Smooth muscle cell (in vitro differentiated cells): ENCODE results near the gene LYPD6B. TPM values are rescaled to one million over a fixed set of nuclear protein-coding genes. Genes with fewer than 3 reads are reported as not detected.

ENCODE experiments used
- DNase-seq: peaks from one replicate; lab custom pipeline; 2025; ENCODE audit not compliant: unreplicated experiment; lab: John Stamatoyannopoulos, UW
- H2AFZ ChIP-seq: fragments of 200-600 bp; sonication (generic); 2 replicates; pipeline ENCODE4 v1.6.0; 2016; ENCODE audit warnings: antibody characterized with exemption, low read depth, mild to moderate bottlenecking
- H3F3A ChIP-seq: fragments of 200-600 bp; sonication (generic); 2 replicates; pipeline ENCODE4 v1.6.0; 2017; ENCODE audit warnings: antibody characterized with exemption, low read depth
- H3K27ac ChIP-seq: fragments of 200-600 bp; sonication (generic); 2 replicates; pipeline ENCODE4 v1.5.1; 2016; ENCODE audit warnings: low read depth, mild to moderate bottlenecking
- H3K27me3 ChIP-seq: fragments of 200-600 bp; sonication (generic); 2 replicates; pipeline ENCODE4 v1.6.1; 2016; ENCODE audit warnings: low read depth, mild to moderate bottlenecking
- H3K36me3 ChIP-seq: fragments of 200-600 bp; sonication (generic); 2 replicates; pipeline ENCODE4 v1.5.1; 2016; ENCODE audit warnings: low read depth
- H3K4me1 ChIP-seq: fragments of 200-600 bp; sonication (generic); 2 replicates; pipeline ENCODE4 v1.5.1; 2016; ENCODE audit warnings: low read depth
- H3K4me2 ChIP-seq: fragments of 200-600 bp; sonication (generic); 2 replicates; pipeline ENCODE4 v1.6.0; 2016; ENCODE audit warnings: mild to moderate bottlenecking
- H3K4me3 ChIP-seq: fragments of 200-600 bp; sonication (generic); 2 replicates; pipeline ENCODE4 v1.5.1; 2016; ENCODE audit warnings: mild to moderate bottlenecking
- H3K79me2 ChIP-seq: fragments of 200-600 bp; sonication (generic); 2 replicates; pipeline ENCODE4 v1.6.0; 2016; ENCODE audit warnings: low read depth, mild to moderate bottlenecking
- H3K9ac ChIP-seq: fragments of 200-600 bp; sonication (generic); 2 replicates; pipeline ENCODE4 v1.6.0; 2016; ENCODE audit warnings: low read depth
- H3K9me3 ChIP-seq: fragments of 200-600 bp; sonication (generic); replicated peaks from 2 replicates; pipeline ENCODE4 v1.5.1; 2016; ENCODE audit warnings: low read depth
- H4K20me1 ChIP-seq: fragments of 200-600 bp; sonication (generic); 2 replicates; pipeline ENCODE4 v1.6.0; 2016; ENCODE audit warnings: low read depth
- CTCF ChIP-seq: fragments of 200-600 bp; sonication (generic); IDR thresholded peaks from 2 replicates; pipeline ENCODE4 v1.5.1; 2017; ENCODE audit warnings: borderline replicate concordance, mild to moderate bottlenecking, antibody characterized with exemption; ENCODE audit not compliant: insufficient read depth, poor library complexity, severe bottlenecking
- WGBS: methylation state at CpG from one replicate; pipeline ENCODE4 v1.1.7; 2016; ENCODE audit warnings: low lambda C conversion rate; 5-methylcytosine and 5-hydroxymethylcytosine counted together
- polyA plus RNA-seq: library from polyadenylated mRNA; unstranded; fragments of >200 nt; fragmentation: Nextera tagmentation; extraction: Ambion mirVana; gene quantifications from 2 replicates; pipeline ENCODE4 v1.2.1, GENCODE V29; 2016
- total RNA-seq: library from RNA; depleted of rRNA; stranded (reverse); fragments of >200 nt; gene quantifications from 2 replicates; pipeline ENCODE4 v1.2.3, GENCODE V29; 2014

Gene LYPD6B
- total and polyA plus RNA-seq, 2 experiments from 2014 or later = 4.9 to 10.6 TPM

GRCh38 chr2:149029307-149029965 is 9.1 kb upstream of the LYPD6B start:
- no peak for DNase-seq
- WGBS = 77% methylated on average over 11 of the region's 11 CpGs

GRCh38 chr2:149031396-149031795 is 7.1 kb upstream of the LYPD6B start:
- no peak for TF ChIP-seq CTCF
- Histone ChIP-seq H3K4me2 (no peak overlapping the region), H3K79me2 (no peaks in the 10 kb centered on the region), H4K20me1 (no peaks in the 10 kb centered on the region), H3K36me3 (no peaks in the 10 kb centered on the region), H2AFZ (no peak overlapping the region), H3K4me3 (no peak overlapping the region), H3F3A (no peaks in the 10 kb centered on the region), H3K27me3 (peaks cover 25% of the 10 kb centered on the region), H3K9me3 (no peaks in the 10 kb centered on the region), H3K4me1 (no peaks in the 10 kb centered on the region), H3K27ac (no peak overlapping the region), H3K9ac (no peak overlapping the region)
- no peak for DNase-seq
- 98% methylated on average over 4 of the region's 4 CpGs for WGBS

More at GRCh38 chr2:149029307-149029965, 9.1 kb upstream of the LYPD6B start:
- Histone ChIP-seq H3K27me3 (peaks cover 11% of the 10 kb centered on the region), H3K9me3 (no peaks in the 10 kb centered on the region), H3K4me2 (no peak overlapping the region), H3K4me3 (no peak overlapping the region), H3K27ac (no peak overlapping the region), H3K4me1 (no peaks in the 10 kb centered on the region), H3K36me3 (no peaks in the 10 kb centered on the region), H4K20me1 (no peaks in the 10 kb centered on the region), H3K9ac (no peak overlapping the region), H2AFZ (no peak overlapping the region), H3F3A (no peaks in the 10 kb centered on the region), H3K79me2 (no peaks in the 10 kb centered on the region)
- TF ChIP-seq CTCF = no peak

- Histone ChIP-seq H3K9me3 (no peaks in the 10 kb centered on the region), H3K9ac (no peak overlapping the region), H3K36me3 (no peaks in the 10 kb centered on the region), H3K4me1 (no peaks in the 10 kb centered on the region), H3F3A (no peaks in the 10 kb centered on the region), H3K4me3 (no peak overlapping the region), H3K27ac (no peak overlapping the region), H2AFZ (no peak overlapping the region), H3K27me3 (peaks cover 40% of the 10 kb centered on the region), H3K79me2 (no peaks in the 10 kb centered on the region), H3K4me2 (no peak overlapping the region), H4K20me1 (no peaks in the 10 kb centered on the region)
- WGBS = 87% methylated on average over 8 of the region's 8 CpGs
- no peak for TF ChIP-seq CTCF
- DNase-seq = no peak
Measured at GRCh38 chr2:149033716-149034115, 4.8 kb upstream of the LYPD6B start.

GRCh38 chr2:149034406-149034805 is 4.1 kb upstream of the LYPD6B start:
- 66% methylated on average over 6 of the region's 6 CpGs for WGBS

More at GRCh38 chr2:149034406-149034805, 4.1 kb upstream of the LYPD6B start:
- no peak for DNase-seq
- H3K4me1 ChIP-seq = no peaks in the 10 kb centered on the region
- H3K4me2 ChIP-seq = no peak overlapping the region
- no peaks in the 10 kb centered on the region for H3K36me3 ChIP-seq
- no peak overlapping the region for H3K9ac ChIP-seq
- H2AFZ ChIP-seq = no peak overlapping the region
- H3K27ac ChIP-seq = no peak overlapping the region
- H4K20me1 ChIP-seq = no peaks in the 10 kb centered on the region
- no peaks in the 10 kb centered on the region for H3K9me3 ChIP-seq
- H3K27me3 ChIP-seq = peaks cover 47% of the 10 kb centered on the region
- no peak for TF ChIP-seq CTCF
- H3K79me2 ChIP-seq = no peaks in the 10 kb centered on the region
- H3F3A ChIP-seq = no peaks in the 10 kb centered on the region
- no peak overlapping the region for H3K4me3 ChIP-seq
